LNCaP clone FGC (cell line): ENCODE data around the gene SMIM45.

Experiments used
- DNase-seq: peaks from one replicate; pipeline ENCODE4 v3.0.0-alpha.2; 2011; ENCODE audit warnings: low read depth
- H3K4me3 ChIP-seq: 2 replicates; pipeline ENCODE4 v1.5.1; 2011; ENCODE audit warnings: mild to moderate bottlenecking, low read depth, low read length, control low read depth
- CTCF ChIP-seq: IDR thresholded peaks from 2 replicates; pipeline ENCODE4 v1.5.1; 2012; ENCODE audit warnings: mild to moderate bottlenecking; ENCODE audit not compliant: control insufficient read depth, insufficient read depth; ENCODE audit errors: extremely low read depth

Gene SMIM45

GRCh38 chr22:41923595-41924276, 28.2 kb upstream of the SMIM45 start:
- TF ChIP-seq CTCF: no peak
- no peak overlapping the region for H3K4me3 ChIP-seq
- DNase-seq: no peak

- DNase-seq: no peak
- peak; percentile 86 for TF ChIP-seq CTCF
- no peak overlapping the region for H3K4me3 ChIP-seq
These were observed 26.0 kb upstream of the SMIM45 start for GRCh38 chr22:41925783-41926460.

GRCh38 chr22:41927813-41928212, 24.1 kb upstream of the SMIM45 start:
- no peak for DNase-seq
- H3K4me3 ChIP-seq: no peak overlapping the region
- no peak for TF ChIP-seq CTCF

GRCh38 chr22:41928593-41929417, 23.1 kb upstream of the SMIM45 start:
- no peak overlapping the region for H3K4me3 ChIP-seq
- TF ChIP-seq CTCF: no peak
- no peak for DNase-seq

GRCh38 chr22:41929418-41929810, 22.5 kb upstream of the SMIM45 start:
- no peak overlapping the region for H3K4me3 ChIP-seq
- no peak for TF ChIP-seq CTCF
- no peak for DNase-seq

GRCh38 chr22:41931701-41932269, 20.2 kb upstream of the SMIM45 start:
- DNase-seq: no peak

More at GRCh38 chr22:41931701-41932269, 20.2 kb upstream of the SMIM45 start:
- no peak for TF ChIP-seq CTCF
- no peak overlapping the region for H3K4me3 ChIP-seq
